Stimulated activated CD8-positive, alpha-beta memory T cell treated with anti-CD3 and anti-CD28 coated beads, Interleukin-7, amount 100 ng/mL, for 48 hours (primary cell): Measurements from ENCODE around the gene BCL2L1.

ENCODE experiments used
- DNase-seq, 2 donors: peaks; one replicate each; pipeline ENCODE4 v3.0.0-alpha.2; 2020; ENCODE audit warnings: low read depth in 1 of 2; ENCODE audit errors: extremely low read depth in 1 of 2

The BCL2L1 gene

DNA sequence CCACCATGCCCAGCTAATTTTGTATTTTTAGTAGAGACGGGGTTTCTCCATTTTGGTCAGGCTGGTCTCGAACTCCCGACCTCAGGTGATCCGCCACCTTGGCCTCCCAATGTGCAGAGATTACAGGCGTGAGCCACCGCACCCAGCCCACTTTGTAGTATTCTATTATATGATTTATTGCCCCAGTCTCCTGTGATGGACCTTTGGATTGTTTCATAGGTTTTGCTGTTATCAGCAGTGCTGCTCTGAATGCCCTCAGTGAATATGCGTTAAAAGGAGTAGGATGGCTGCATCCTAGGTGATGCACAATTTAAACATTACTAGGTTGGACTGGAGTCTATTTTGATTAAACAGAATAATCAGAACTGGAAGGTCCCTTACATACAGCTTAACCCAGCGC is 107.3 kb downstream of the BCL2L1 start:
- DNase-seq: no peak
